GM12892 (cell line): ENCODE measurements around the gene TMEM94.

Experiments used
- POLR2A ChIP-seq: IDR thresholded peaks from 2 replicates; pipeline ENCODE4 v1.6.1; 2011; ENCODE audit warnings: low read depth, low read length, control low read depth
- POLR2AphosphoS5 ChIP-seq: IDR thresholded peaks from 2 replicates; pipeline ENCODE4 v1.6.1; 2011; ENCODE audit warnings: low read depth, low read length, control low read depth

GRCh38 chr17:75516255-75516618 is 59.8 kb downstream of the TMEM94 start, which contains the start of gene TSEN54:
- TF ChIP-seq POLR2AphosphoS5 (no peak), POLR2A (no peak)
